Stimulated activated CD4-positive, alpha-beta T cell treated with anti-CD3 and anti-CD28 coated beads, TNF-alpha, amount 100 ng/mL, for 4 hours (primary cell): ENCODE data around the gene OLIG2.

ENCODE experiments used
- DNase-seq, 3 experiments: peaks; one replicate each; pipeline ENCODE4 v3.0.0-alpha.2; 2020; ENCODE audit warnings: low read depth in 3 of 3

Gene OLIG2

GRCh38 chr21:33063907-33064622, 38.3 kb downstream of the OLIG2 start:
- no peak for DNase-seq

GRCh38 chr21:33064623-33065390, 39.1 kb downstream of the OLIG2 start:
- no peak for DNase-seq

- DNase-seq: no peak
Measured at GRCh38 chr21:33067043-33067442, 41.3 kb downstream of the OLIG2 start.

- no peak for DNase-seq
Measured at GRCh38 chr21:33067457-33067856, 41.7 kb downstream of the OLIG2 start.

- no peak for DNase-seq
Measured at GRCh38 chr21:33069243-33069642, 43.5 kb downstream of the OLIG2 start.

- DNase-seq: no peak
Measured at GRCh38 chr21:33069645-33069993, 43.9 kb downstream of the OLIG2 start.

GRCh38 chr21:33069994-33070743, 44.4 kb downstream of the OLIG2 start, which contains the start of gene OLIG1:
TSS of gene OLIG1 (plus strand) at chr21:33070141. CDS start at chr21:33070247, 106 bp downstream.
- DNase-seq: peak in 1 of 3 experiments; percentile 13

GRCh38 chr21:33070744-33070997, 44.9 kb downstream of the OLIG2 start:
- no peak for DNase-seq

GRCh38 chr21:33070998-33071769, 45.4 kb downstream of the OLIG2 start:
- DNase-seq: no peak

- no peak for DNase-seq
Measured at GRCh38 chr21:33071770-33072306, 46.1 kb downstream of the OLIG2 start.

GRCh38 chr21:33073636-33074035, 47.9 kb downstream of the OLIG2 start:
- no peak for DNase-seq

GRCh38 chr21:33075128-33075527, 49.4 kb downstream of the OLIG2 start:
- no peak for DNase-seq

GRCh38 chr21:33075596-33076195, 50.0 kb downstream of the OLIG2 start:
- no peak for DNase-seq

GRCh38 chr21:33076600-33077329, 51.0 kb downstream of the OLIG2 start:
- no peak for DNase-seq
